CD1c-positive myeloid dendritic cell (primary cell): ENCODE measurements around the gene UBQLN4.
A peak's percentile ranks its signal among the peaks of the same experiment; 100 is the strongest.
"Not testable (repeated sequence)": the region's sequence is repeated elsewhere in the genome, so short reads cannot be mapped to it uniquely, and the experiment has no call there.

Source experiments
- DNase-seq: peaks from one replicate; pipeline ENCODE4 v3.0.0-alpha.2; 2016; ENCODE audit errors: extremely low spot score

The UBQLN4 gene

GRCh38 chr1:156081180-156081916 lies 27.8 kb upstream of the UBQLN4 start:
- no peak for DNase-seq

- DNase-seq = no peak
Observed at GRCh38 chr1:156080863-156081179, 27.2 kb upstream of the UBQLN4 start.

DNA sequence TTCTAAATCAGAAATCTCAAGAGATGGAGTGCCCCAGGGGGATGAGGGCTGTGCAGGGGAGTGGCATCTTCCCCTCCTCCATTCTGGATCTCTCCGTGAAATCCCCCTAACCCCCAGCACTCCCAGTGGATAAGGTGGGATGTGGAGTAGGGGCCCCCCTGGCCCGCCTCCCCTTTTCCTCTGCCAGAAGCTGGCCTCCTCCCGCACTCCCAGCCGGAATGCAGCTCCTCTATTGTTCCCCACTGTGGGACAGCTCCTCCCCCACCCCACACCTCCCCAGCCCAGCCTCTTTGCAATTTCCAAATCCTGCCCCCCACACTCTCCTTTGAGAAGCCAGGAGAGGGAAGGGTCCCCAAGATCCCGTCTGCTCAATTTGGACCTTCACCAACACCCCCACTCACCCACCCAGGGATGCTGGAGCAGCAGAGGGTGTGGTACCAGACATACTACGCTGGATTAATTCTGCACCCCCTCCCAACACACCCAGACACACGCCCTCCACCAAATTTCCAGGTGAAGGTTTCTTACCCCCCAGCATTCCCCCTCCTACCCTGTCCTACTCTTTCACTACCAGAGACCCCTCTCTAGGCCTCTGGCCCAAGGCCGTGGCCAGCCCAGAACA lies 26.8 kb upstream of the UBQLN4 start:
- no peak for DNase-seq

DNA sequence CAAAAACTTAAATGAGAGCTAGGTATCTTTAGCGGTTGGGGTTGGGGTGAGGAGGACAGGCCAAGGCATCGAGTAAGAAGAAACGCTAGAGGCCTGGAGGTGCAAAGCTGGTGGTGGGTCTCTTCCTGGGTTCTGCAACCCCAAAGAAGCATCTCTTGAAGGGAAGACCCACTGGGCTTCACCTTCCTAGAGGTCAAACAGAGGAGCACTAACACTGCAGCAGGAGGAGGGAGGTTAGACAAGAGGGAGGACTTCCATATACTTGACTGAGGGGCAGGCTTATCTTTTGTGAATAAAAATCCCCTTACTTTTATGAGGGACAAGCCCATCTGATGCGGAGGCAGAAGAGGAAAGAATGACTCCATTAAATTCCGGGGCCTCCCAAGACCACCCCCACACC lies 26.2 kb upstream of the UBQLN4 start:
- DNase-seq = no peak

DNA sequence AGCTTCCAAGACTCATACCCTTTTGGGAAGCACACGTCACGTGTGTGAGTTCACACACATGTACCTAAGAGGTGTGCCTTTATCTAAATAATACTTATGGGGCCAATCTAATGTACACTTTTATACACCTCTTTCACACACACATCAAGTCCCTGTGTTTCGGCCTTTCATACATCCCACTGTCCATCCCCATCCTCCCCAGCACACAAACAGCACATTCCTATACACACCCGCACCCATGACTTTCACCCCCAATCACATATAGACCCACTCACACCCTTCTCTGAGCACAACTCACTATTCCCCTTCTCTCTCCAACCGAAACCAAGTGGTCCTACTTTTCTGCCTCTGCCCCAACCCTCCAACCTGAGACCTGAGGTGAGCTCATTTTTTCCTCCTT lies 25.1 kb upstream of the UBQLN4 start:
- no peak for DNase-seq

DNA sequence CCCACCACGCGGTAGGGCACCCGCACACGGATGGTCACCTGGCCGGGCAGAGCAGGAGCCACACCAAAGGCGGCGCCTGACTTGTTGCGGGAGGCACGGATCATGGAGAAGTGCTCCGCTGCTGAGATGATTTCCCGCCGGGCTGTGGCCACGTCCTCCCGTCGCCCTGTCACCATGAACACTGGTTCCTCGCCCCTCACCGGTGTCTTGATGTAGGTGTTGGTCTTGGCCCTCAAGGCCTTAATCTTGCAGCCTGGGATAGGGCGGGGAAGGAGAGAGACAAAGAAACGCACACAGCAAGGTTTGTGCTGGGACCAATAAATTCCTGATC lies 23.8 kb upstream of the UBQLN4 start:
- DNase-seq = no peak

DNA sequence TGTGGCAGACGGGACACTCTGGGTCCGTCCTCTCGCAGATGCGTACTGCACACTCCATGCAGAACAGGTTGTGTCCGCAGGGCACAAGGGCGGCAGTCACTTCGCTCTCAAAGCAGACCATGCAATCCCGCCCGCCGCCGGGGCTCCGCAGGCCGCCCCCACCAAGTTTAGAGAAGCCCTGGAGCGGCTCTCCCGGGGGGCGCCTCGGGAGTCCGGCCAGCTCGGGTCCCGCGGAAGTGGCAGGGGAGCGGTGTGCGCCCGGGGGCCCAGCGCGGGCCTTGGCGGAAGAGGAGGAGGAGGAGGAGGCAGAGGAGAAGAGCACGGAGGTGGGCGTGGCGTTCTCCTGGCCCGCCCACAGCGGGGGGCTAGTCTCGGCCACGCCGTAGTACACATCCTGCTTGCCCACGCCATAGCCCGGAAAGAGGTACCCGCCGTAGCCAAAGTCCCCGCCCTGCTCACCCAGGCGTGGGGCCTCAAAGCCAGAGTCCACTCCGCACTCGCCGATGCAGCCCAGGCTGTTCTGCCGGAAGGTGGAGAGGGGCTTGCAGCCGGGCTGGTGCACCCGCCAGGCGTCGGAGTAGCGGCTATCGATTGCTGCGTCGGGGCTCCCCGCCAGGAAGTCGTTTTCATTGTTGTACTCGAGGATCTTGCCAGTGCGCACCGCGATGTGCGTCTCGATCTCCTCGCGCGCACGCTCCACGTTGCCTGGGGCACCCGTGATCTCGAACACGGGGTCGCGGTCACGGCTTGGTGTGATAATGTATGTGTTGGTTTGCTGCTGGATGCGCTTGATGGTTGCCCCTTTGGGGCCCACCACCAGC lies 23.2 kb upstream of the UBQLN4 start:
- DNase-seq = peak; percentile 25

- no peak for DNase-seq
Observed at GRCh38 chr1:156075775-156076204, 22.2 kb upstream of the UBQLN4 start.

- no peak for DNase-seq
Observed at GRCh38 chr1:156075162-156075561, 21.6 kb upstream of the UBQLN4 start.

GRCh38 chr1:156074661-156075060 lies 21.1 kb upstream of the UBQLN4 start:
- DNase-seq = no peak

GRCh38 chr1:156073740-156074139 lies 20.1 kb upstream of the UBQLN4 start:
- DNase-seq = no peak

DNA sequence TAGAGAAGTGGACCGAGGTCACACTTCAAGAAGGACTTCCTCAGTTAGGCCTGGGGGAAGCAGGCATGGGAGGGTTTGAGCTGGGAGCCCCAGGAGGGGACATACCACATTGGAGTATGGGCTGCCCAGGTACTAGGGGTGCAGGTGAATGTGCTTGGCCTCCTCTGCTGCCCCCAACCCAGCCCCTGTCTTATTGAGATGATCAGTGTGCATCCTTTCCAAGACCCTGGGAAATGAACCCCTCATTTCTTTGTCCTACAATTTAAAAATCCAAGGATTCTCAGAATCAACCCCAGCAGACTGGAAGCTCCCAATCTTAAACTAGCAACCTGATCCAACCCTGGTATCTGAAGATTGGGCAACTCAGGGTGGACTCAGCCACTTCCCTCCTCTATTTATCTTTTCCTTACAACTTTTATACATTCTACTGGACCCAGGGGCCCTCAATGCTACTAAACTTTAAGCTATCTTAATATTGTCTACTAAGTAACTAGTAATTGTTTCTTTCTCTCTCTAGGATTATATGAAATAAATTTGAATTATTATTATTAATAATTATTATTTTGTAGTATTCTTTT lies 19.6 kb upstream of the UBQLN4 start:
- DNase-seq = no peak

DNA sequence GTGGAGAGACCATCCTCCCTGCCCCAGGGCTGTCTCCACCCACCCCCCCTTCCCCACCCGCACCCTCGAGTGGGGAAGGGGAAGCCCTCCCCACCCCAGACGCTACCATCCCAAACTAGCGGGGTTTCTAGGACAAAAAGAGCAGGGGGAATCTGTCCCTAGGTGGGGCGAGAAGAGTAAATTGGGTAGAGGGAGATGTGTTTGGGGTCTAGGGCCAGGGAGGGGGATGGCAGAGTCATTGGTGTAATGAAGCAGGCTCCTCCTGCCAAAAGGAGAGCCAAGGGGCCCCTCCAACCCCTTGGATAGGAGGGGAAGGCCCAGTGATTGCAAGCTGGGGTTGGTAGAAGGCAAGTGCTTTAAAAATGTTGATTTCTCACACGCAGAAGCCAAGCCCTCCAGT lies 18.7 kb upstream of the UBQLN4 start:
- no peak for DNase-seq

DNA sequence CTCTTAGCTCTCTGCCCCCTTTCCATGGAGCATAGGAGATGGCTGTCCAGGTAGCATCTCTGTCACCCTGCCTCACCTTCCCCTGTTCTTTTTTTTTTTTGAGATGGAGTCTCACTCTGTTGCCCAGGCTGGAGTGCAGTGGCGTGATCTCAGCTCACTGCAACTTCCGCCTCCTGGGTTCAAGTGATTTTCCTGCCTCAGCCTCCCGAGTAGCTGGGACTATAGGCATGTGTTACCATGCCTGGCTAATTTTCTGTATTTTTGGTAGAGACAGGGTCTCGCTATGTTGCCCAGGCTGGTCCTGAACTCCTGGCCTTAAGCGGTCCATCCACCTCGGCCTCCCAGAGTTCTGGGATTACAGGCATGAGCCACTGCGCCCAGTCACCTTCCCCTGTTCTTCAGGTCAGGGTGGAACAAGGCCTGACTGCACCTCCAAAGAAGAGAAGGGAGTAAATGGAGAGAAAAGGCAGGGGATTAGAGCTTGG lies 17.8 kb upstream of the UBQLN4 start:
- not testable (repeated sequence) for DNase-seq

- DNase-seq = no peak
Observed at GRCh38 chr1:156070548-156070947, 16.9 kb upstream of the UBQLN4 start.

GRCh38 chr1:156069490-156070455 lies 16.2 kb upstream of the UBQLN4 start:
- DNase-seq = no peak

DNA sequence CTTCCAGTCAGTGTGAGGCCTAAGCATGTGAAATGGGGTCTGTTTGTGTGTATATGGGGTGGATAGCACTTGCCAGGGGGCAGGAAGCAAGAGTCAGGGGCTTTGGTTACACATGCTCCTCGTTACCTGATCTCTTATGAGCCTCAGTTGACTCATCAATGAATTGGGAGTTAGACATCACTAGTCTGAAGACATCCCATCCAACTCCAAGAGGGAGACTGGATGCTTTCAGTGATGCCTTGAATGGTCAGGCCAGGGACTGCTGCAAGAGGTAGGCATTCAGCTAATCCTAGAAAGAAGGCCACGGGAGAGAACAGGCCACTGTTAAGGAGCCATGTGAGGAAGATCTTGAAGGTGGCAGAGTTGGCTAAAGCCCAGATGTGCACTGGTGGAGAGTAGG lies 13.7 kb upstream of the UBQLN4 start:
- DNase-seq = no peak

- no peak for DNase-seq
Observed at GRCh38 chr1:156065871-156066270, 12.3 kb upstream of the UBQLN4 start.

DNA sequence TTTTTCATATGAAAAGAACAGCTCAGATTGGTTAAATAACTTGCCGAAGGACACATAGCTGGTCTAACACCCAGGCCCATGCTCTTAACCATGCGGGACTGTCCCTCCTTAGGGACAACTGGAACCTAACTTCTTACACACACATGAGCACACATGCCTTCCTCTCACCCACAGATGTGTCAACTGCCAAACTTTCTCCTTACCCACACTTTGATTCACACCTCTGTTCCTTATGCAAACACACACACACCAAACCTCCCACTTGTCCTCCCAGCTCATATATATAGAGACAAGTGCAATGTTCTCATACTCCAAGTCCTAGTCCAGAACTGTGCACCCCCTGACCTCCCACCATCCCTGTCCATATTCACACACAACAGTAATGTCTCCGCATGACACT lies 11.6 kb upstream of the UBQLN4 start:
- no peak for DNase-seq

DNA sequence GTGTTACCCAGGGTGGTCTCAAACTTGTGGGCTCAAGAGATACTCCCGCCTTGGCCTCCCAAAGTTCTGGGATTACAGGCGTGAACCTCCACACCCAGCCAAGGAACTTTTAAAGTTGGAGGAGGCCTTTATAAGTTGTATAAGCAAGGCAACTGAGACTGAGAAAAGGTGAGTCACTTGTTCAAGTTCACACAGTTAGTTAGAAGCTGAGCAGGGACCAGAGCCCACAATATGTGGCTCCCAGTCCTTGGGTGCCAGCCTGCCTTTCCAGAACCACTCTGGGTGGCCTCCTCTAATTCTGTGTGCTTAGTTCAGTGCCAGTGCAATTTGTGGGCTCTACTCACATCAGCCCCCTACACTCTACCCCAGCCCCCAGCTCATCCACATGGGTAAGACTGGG lies 11.0 kb upstream of the UBQLN4 start:
- DNase-seq = no peak

DNA sequence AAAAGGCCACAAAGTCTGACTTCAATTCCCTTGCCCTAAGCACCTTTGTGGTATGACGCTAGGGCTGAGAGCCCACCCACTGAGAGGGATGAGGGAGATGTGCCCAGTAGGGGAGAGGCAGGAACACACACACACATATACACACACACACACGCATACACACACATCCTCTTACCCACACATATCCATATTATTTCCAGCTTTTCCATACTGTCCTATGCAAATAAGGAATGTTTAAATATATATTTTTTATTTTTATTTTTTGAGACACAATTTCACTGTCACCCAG lies 10.3 kb upstream of the UBQLN4 start:
- no peak for DNase-seq

- DNase-seq = no peak
Observed at GRCh38 chr1:156062189-156062588, 8.6 kb upstream of the UBQLN4 start.
